T-helper 2 cell treated with Interferon-gamma antibody and Interleukin-4, amounts not matched to agents 100 ng/mL and 5 ng/mL, for 36 hours (primary cell): ENCODE data around the gene ADRB2. TPM values are rescaled to one million over a fixed set of nuclear protein-coding genes. Genes with fewer than 3 reads are reported as not detected.
"Not testable (repeated sequence)": the region's sequence is repeated elsewhere in the genome, so short reads cannot be mapped to it uniquely, and the experiment has no call there.

ENCODE experiments used
- intact Hi-C: fragments of 100-400 bp; cut with micrococcal nuclease; formaldehyde crosslinking; loops from one replicate; pipeline ENCODE4 v1.15.1; 2023
- total RNA-seq: library from RNA; stranded (reverse); gene quantifications from 2 replicates; pipeline ENCODE4 v1.2.3, GENCODE V29; 2022

The ADRB2 gene
- total RNA-seq, 1 donor from 2014 or later: 0.34 TPM

- intact Hi-C loops: no loop called here
Observed at GRCh38 chr5:148853868-148854267, 27.5 kb downstream of the ADRB2 start.

- intact Hi-C loops: no loop called here
Observed at GRCh38 chr5:148855249-148856008, 29.0 kb downstream of the ADRB2 start.

- intact Hi-C loops: no loop called here
Observed at GRCh38 chr5:148856009-148856367, 29.6 kb downstream of the ADRB2 start.

DNA sequence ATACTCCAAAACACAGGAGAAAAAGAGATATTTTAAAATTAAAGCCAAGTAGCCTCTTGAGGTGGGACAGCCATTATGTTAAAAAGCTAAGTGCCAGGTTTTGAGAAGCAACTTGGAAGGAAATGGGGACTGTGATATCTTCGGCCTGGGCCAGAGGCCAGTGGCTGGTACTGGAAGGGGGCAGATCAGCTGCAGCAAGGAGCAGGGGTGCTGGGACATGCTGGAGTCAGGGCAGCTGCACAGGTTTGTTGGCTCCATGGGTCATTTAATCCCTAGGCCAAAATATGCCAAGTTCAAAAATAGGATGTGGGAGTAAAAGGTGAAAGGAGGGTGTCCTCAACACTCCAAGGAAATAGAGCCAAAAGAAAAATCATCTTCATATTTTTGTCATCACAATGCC lies 30.0 kb downstream of the ADRB2 start:
- intact Hi-C loops: no loop called here

GRCh38 chr5:148857474-148857873 lies 31.1 kb downstream of the ADRB2 start:
- intact Hi-C loops: no loop called here

GRCh38 chr5:148858106-148858505 lies 31.7 kb downstream of the ADRB2 start:
- intact Hi-C loops: no loop called here

DNA sequence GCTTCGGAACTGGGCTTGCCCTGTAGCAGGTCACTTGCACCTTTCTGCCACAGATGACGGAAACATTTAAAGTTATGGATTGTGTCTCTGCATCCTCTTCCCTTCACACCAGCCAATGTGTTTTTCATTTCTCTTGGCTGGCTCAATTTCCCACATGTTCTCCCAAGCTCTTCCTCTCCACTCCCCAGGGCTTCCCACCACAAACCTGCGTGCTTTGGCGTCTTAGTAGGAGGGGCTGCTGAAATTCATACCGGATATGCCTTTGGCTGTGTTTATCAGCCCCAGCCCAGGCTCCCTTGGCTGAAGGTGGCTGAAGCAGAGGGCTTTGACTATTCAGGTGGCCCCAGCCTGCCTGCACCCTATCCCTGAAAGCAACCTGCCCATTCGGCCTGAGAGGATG lies 32.1 kb downstream of the ADRB2 start:
- intact Hi-C loops: no loop called here

GRCh38 chr5:148859703-148860102 lies 33.3 kb downstream of the ADRB2 start:
- intact Hi-C loops: no loop called here

DNA sequence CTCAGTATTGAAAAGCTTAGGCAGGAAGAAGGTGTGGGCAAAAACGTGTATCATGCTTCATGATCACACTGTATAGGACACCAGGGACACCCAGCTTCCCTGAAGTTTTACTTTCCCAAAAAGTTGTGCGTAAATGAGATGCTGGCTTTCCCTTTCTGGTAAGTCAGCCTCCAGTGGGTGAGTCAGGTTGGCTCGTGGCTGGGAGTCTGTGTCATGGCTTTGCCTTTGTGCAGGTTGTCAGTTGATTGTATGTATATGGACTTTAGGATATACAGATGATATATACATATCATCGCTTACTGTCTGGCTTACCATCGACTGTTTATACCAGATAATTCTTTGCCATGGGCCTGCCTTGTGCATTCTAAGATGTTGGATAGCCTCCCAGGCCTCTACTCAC lies 34.2 kb downstream of the ADRB2 start:
- intact Hi-C loops: no loop called here

DNA sequence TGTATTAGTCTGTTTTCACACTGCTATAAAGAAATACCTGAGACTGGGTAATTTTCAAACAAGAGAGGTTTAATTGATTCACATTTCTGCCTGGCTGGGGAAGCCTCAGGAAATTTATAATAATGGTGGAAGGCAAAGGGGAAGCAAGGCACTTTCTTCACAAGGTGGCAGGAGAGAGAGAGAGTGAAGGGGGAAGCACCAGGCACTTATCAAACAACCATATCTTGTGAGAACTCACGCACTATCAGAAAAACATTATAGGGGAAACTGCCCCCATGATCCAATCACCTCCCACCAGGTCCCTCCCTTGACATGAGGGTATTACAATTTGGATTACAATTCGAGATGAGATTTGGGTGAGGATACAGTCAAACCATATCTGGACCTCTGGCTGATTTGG lies 34.7 kb downstream of the ADRB2 start:
- intact Hi-C loops: no loop called here

DNA sequence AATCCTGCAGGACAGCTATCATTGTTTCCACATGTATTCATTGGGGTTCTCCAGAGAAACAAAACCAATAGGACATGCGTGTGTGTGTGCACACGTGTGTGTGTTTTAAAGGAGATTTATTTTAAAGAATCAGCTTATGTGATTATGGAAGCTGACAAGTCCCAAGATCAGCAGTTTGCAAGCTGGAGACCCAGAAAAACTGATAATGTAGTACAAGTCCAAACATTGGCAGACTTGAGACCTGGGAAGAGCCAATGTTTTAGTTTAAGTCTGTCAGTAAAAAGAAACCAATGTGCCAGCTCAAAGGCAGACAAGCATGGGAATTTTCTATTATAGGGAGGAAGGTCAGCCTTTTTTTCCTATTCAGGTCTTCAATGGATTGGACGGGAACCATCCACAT lies 35.3 kb downstream of the ADRB2 start:
- intact Hi-C loops: no loop called here

GRCh38 chr5:148864113-148864841 lies 37.9 kb downstream of the ADRB2 start:
- intact Hi-C loops: no loop called here

DNA sequence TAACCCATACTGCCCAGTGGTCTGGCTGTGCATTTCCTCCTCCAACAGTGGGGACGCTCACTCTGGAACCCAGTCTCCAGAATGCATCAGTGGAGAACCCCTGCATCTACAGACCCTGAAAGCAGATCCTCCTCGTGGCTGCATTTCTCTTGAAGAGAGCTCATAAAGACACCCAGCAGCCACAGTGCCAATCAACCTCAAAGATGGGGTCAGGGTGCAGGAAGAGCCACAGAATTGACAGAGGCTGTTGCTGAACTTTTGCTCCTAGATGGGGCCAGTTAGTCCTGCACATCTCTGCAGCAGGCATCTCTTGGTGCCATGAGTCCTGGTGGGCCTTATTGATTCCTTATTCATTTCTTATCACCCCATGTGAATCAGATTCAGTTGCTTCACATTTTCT lies 39.6 kb downstream of the ADRB2 start:
- intact Hi-C loops: no loop called here

DNA sequence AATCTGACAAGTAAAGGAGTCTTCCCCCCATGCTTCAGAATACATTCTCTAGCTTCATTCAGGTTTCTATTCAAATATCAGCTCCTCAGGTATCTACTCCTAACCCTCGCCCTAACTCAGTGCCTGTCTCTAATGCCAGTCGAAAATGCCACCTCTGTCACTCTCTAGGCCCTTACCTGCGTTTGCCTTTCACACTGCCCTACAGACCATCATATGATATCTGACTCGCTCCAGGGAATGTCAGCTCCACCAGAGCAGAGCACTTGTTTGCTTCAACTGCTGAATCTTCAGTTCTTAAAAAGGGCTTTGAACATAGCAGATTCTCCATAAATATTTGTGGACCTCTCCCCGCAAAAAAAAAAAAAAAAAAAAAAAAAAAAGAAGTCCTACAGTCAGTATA lies 46.7 kb downstream of the ADRB2 start:
- intact Hi-C loops: no loop called here

- intact Hi-C loops: no loop called here
Observed at GRCh38 chr5:148873690-148874485, 47.5 kb downstream of the ADRB2 start.

DNA sequence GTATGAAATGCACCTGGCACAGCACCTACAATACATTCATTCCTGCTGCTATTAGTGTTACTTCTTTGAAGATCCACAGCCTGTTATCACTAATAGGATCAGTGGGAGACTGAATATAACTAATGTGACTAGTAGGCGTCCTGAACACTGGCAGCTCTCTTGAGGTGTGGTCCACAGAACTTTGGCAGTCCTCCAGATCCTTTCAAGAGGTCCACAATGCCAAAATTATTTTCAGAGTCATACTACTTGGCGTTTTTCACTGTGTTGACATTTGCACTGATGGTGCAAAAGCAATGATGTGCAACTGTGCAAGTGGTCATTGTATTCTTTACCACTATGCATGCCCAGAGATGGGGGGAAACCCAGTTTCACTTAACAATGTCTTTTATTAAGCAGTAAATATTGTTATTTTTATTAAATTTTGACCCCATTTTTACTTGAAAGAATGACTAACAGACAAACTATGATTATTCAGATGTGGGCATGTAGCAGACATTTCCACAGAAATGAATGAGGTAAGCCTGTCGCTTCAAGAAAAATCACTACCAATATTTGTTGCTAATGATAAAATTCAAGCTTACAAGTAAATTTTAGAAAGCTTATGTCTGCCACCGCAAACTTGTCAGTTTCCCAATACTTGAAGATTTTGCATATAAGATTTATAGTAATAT lies 48.9 kb downstream of the ADRB2 start:
- intact Hi-C loops: no loop called here

GRCh38 chr5:148877436-148877835 lies 51.0 kb downstream of the ADRB2 start:
- intact Hi-C loops: not testable (repeated sequence)
